H1 (cell line): ENCODE measurements around the gene FREM2. TPM values are rescaled to one million over a fixed set of nuclear protein-coding genes. Genes with fewer than 3 reads are reported as not detected.

Source experiments
- CTCF ChIA-PET: fragments of 300-600 bp; sonication (Branson Sonifier 250); formaldehyde crosslinking; loops from one replicate; lab custom pipeline; 2021; ENCODE audit not compliant: partially characterized antibody; lab: Charles Lee
- POLR2A ChIA-PET: fragments of 300-600 bp; sonication (Branson Sonifier 250); formaldehyde crosslinking; loops from one replicate; lab custom pipeline; 2021; ENCODE audit warnings: inconsistent platforms; ENCODE audit not compliant: partially characterized antibody; lab: Charles Lee
- DNase-seq, 2 experiments: peaks; one replicate each; pipeline versions ENCODE4 v3.0.0 to v3.0.0-alpha.2; 2010 to 2022; ENCODE audit warnings: low spot score in 2 of 2, low read depth in 1 of 2, mixed read lengths in 1 of 2
- FAIRE-seq: peaks from 2 replicates; lab custom pipeline; 2011; peaks lifted over from hg19 to GRCh38; lab: Jason Lieb, UNC
- H2AFZ ChIP-seq: 2 replicates; pipeline ENCODE4 v1.8.1; 2012; ENCODE audit warnings: low read length, inconsistent platforms
- H2AK5ac ChIP-seq: 2 replicates; pipeline ENCODE4 v1.6.1; 2013; ENCODE audit warnings: low read depth, low read length
- H2BK120ac ChIP-seq: replicated peaks from 2 replicates; pipeline ENCODE3; 2013; ENCODE audit warnings: low read depth, low read length, inconsistent platforms
- H2BK12ac ChIP-seq: 2 replicates; pipeline ENCODE4 v1.6.1; 2013; ENCODE audit warnings: low read depth, low read length
- H2BK15ac ChIP-seq: 2 replicates; pipeline ENCODE4 v1.6.1; 2013; ENCODE audit warnings: low read length
- H2BK20ac ChIP-seq: 2 replicates; pipeline ENCODE4 v1.6.1; 2013; ENCODE audit warnings: low read length
- H2BK5ac ChIP-seq: 2 replicates; pipeline ENCODE4 v1.6.1; 2013; ENCODE audit warnings: low read depth, low read length
- H3K14ac ChIP-seq: 2 replicates; pipeline ENCODE4 v1.6.1; 2013; ENCODE audit warnings: inconsistent platforms; ENCODE audit not compliant: insufficient read length
- H3K18ac ChIP-seq: 2 replicates; pipeline ENCODE4 v1.6.1; 2013; ENCODE audit warnings: low read length; ENCODE audit errors: extremely low read depth
- H3K23ac ChIP-seq: 2 replicates; pipeline ENCODE4 v1.6.1; 2013; ENCODE audit warnings: inconsistent platforms; ENCODE audit not compliant: insufficient read length
- H3K23me2 ChIP-seq: 2 replicates; pipeline ENCODE4 v1.6.1; 2013; ENCODE audit warnings: low read depth, low read length
- H3K27ac ChIP-seq: 2 replicates; pipeline ENCODE4 v1.6.1; 2011; ENCODE audit warnings: low read depth, low read length, inconsistent platforms
- H3K27me3 ChIP-seq, 4 experiments: replicated peaks in 1 of 4; 1 replicate in 1 of 4; 2 replicates in 3 of 4; pipeline versions ENCODE4 v1.6.1 to v1.8.1; 2011 to 2013; ENCODE audit warnings: low read length in 3 of 4, mild to moderate bottlenecking in 3 of 4, inconsistent platforms in 2 of 4, mixed read lengths in 2 of 4, moderate library complexity in 1 of 4; ENCODE audit not compliant: control insufficient read depth in 3 of 4, insufficient read depth in 3 of 4; ENCODE audit errors: extremely low read depth in 1 of 4
- H3K36me3 ChIP-seq, 4 experiments: 2 replicates each; pipeline versions ENCODE4 v1.6.1 to v1.8.1; 2011 to 2013; ENCODE audit warnings: mild to moderate bottlenecking in 4 of 4, low read length in 3 of 4, moderate library complexity in 2 of 4, control low read depth in 1 of 4, inconsistent platforms in 1 of 4; ENCODE audit not compliant: insufficient read depth in 4 of 4, control insufficient read depth in 2 of 4
- H3K4ac ChIP-seq: replicated peaks from 2 replicates; pipeline ENCODE3; 2013; ENCODE audit warnings: low read length, low read depth, mixed read lengths, inconsistent platforms; ENCODE audit not compliant: insufficient read length
- H3K4me1 ChIP-seq, 4 experiments: replicated peaks in 1 of 4; 1 replicate in 1 of 4; 2 replicates in 3 of 4; pipeline versions ENCODE4 v1.6.1 to v1.8.1; 2011 to 2013; ENCODE audit warnings: low read length in 3 of 4, inconsistent platforms in 2 of 4, mixed read lengths in 1 of 4; ENCODE audit not compliant: insufficient read depth in 4 of 4, control insufficient read depth in 3 of 4
- H3K4me2 ChIP-seq, 2 experiments: 2 replicates each; pipeline versions ENCODE4 v1.6.1 to v1.8.1; 2011 to 2013; ENCODE audit warnings: low read depth in 2 of 2, low read length in 2 of 2, control low read depth in 1 of 2, inconsistent platforms in 1 of 2, mild to moderate bottlenecking in 1 of 2; ENCODE audit not compliant: insufficient read depth in 1 of 2
- H3K4me3 ChIP-seq, 4 experiments: fragments of 200-600, 300-600 bp in 1 of 4; sonication (generic), shearing (Covaris generic), sonication (Bioruptor Twin) in 1 of 4; 2 replicates each; pipeline versions ENCODE4 v1.5.1 to v1.8.1; 2011 to 2016; ENCODE audit warnings: low read length in 4 of 4, low read depth in 3 of 4, control low read depth in 2 of 4, inconsistent platforms in 2 of 4, mild to moderate bottlenecking in 2 of 4, mixed read lengths in 1 of 4, moderate library complexity in 1 of 4; ENCODE audit not compliant: insufficient read depth in 2 of 4; ENCODE audit errors: extremely low read depth in 1 of 4
- H3K56ac ChIP-seq: replicated peaks from 2 replicates; pipeline ENCODE3; 2013; ENCODE audit warnings: low read depth, mild to moderate bottlenecking, mixed read lengths, low read length, inconsistent platforms; ENCODE audit not compliant: insufficient read length
- H3K79me1 ChIP-seq: 2 replicates; pipeline ENCODE4 v1.6.1; 2013; ENCODE audit warnings: low read depth, low read length, control low read depth
- H3K79me2 ChIP-seq, 2 experiments: 2 replicates each; pipeline versions ENCODE4 v1.6.1 to v1.8.1; 2012 to 2013; ENCODE audit warnings: low read length in 2 of 2, mild to moderate bottlenecking in 2 of 2, inconsistent platforms in 1 of 2; ENCODE audit not compliant: insufficient read depth in 2 of 2, control insufficient read depth in 1 of 2
- H3K9ac ChIP-seq, 4 experiments: replicated peaks in 1 of 4; 1 replicate in 1 of 4; 2 replicates in 3 of 4; pipeline versions ENCODE4 v1.6.1 to v1.8.1; 2011 to 2013; ENCODE audit warnings: low read depth in 3 of 4, low read length in 3 of 4, control low read depth in 2 of 4, mild to moderate bottlenecking in 2 of 4, moderate library complexity in 2 of 4, inconsistent platforms in 1 of 4; ENCODE audit errors: extremely low read depth in 1 of 4
- H3K9me3 ChIP-seq, 2 experiments: 2 replicates each; pipeline versions ENCODE4 v1.6.1 to v1.8.1; 2012 to 2013; ENCODE audit warnings: mild to moderate bottlenecking in 2 of 2, moderate library complexity in 2 of 2, control low read depth in 1 of 2, inconsistent platforms in 1 of 2, low read depth in 1 of 2, low read length in 1 of 2, mixed read lengths in 1 of 2; ENCODE audit not compliant: insufficient read depth in 2 of 2
- H4K20me1 ChIP-seq, 2 experiments: replicated peaks in 1 of 2; 2 replicates each; pipeline versions ENCODE3 to v1.8.1; 2011 to 2013; ENCODE audit warnings: inconsistent platforms in 2 of 2, low read length in 2 of 2, mild to moderate bottlenecking in 1 of 2; ENCODE audit not compliant: insufficient read depth in 2 of 2, control insufficient read depth in 1 of 2
- H4K5ac ChIP-seq: 2 replicates; pipeline ENCODE4 v1.6.1; 2013; ENCODE audit warnings: low read length, low read depth, mixed read lengths, inconsistent platforms; ENCODE audit not compliant: insufficient read length
- H4K8ac ChIP-seq: 2 replicates; pipeline ENCODE4 v1.8.0; 2013; ENCODE audit warnings: mild to moderate bottlenecking, moderate library complexity, low read length, inconsistent platforms; ENCODE audit not compliant: insufficient read depth; ENCODE audit errors: extremely low read depth
- H4K91ac ChIP-seq: replicated peaks from 2 replicates; pipeline ENCODE3; 2013; ENCODE audit warnings: low read length, mixed read lengths, inconsistent platforms; ENCODE audit not compliant: insufficient read length
- BRCA1 ChIP-seq: IDR thresholded peaks from 2 replicates; pipeline ENCODE4 v1.6.1; 2012; ENCODE audit warnings: low read depth, low read length, improper control_type of control experiment
- CHD2 ChIP-seq: IDR thresholded peaks from 2 replicates; pipeline ENCODE4 v1.6.1; 2012; ENCODE audit warnings: low read length, improper control_type of control experiment
- CTBP2 ChIP-seq: IDR thresholded peaks from 2 replicates; pipeline ENCODE4 v1.7.0; 2011; ENCODE audit warnings: borderline replicate concordance, mild to moderate bottlenecking, moderate library complexity, mixed read lengths, low read length; ENCODE audit not compliant: insufficient read depth, insufficient read length
- MAFK ChIP-seq: IDR thresholded peaks from 2 replicates; pipeline ENCODE4 v1.6.1; 2012; ENCODE audit warnings: low read depth, mild to moderate bottlenecking, improper control_type of control experiment, low read length
- RXRA ChIP-seq: IDR thresholded peaks from 2 replicates; pipeline ENCODE4 v1.6.1; 2011; ENCODE audit warnings: low read depth, mild to moderate bottlenecking, low read length, moderate library complexity; ENCODE audit not compliant: insufficient read depth
- SAP30 ChIP-seq: fragments of 300-600 bp; sonication (generic); IDR thresholded peaks from 2 replicates; pipeline ENCODE4 v1.7.1; 2012; ENCODE audit warnings: low read length, moderate library complexity, mild to moderate bottlenecking, inconsistent platforms; ENCODE audit not compliant: insufficient read depth, insufficient replicate concordance
- SP2 ChIP-seq: IDR thresholded peaks from 2 replicates; pipeline ENCODE4 v1.6.1; 2012; ENCODE audit warnings: mild to moderate bottlenecking, low read length, inconsistent platforms
- SRF ChIP-seq: IDR thresholded peaks from 2 replicates; pipeline ENCODE4 v1.6.1; 2011; ENCODE audit warnings: mild to moderate bottlenecking, low read depth, low read length, moderate library complexity
- SUZ12 ChIP-seq: fragments of 200-600 bp; sonication (generic); IDR thresholded peaks from 2 replicates; pipeline ENCODE4 v1.6.1; 2012; ENCODE audit warnings: mild to moderate bottlenecking, inconsistent platforms, low read length, moderate library complexity, mixed read lengths
- TAF7 ChIP-seq: optimal IDR thresholded peaks from 2 replicates; pipeline ENCODE3; 2011; ENCODE audit warnings: low read depth, mild to moderate bottlenecking, inconsistent platforms, low read length, moderate library complexity, borderline replicate concordance
- TEAD4 ChIP-seq: IDR thresholded peaks from 2 replicates; pipeline ENCODE4 v1.6.1; 2012; ENCODE audit warnings: low read depth, low read length, inconsistent platforms, mixed read lengths
- WGBS, 2 experiments: shearing (Covaris generic) in 1 of 2; methylation state at CpG; one replicate each; pipeline versions ENCODE4 v1.1.6 to v1.1.7; 2013 to 2015; ENCODE audit warnings: low lambda C conversion rate in 2 of 2, mixed read lengths in 2 of 2, inconsistent platforms in 1 of 2, low coverage in 1 of 2, missing lambda C conversion rate in 1 of 2; ENCODE audit not compliant: insufficient replicate concordance in 2 of 2, insufficient coverage in 1 of 2, insufficient read length in 1 of 2; ENCODE audit errors: extremely low coverage in 1 of 2, missing lambda C conversion rate in 1 of 2; 5-methylcytosine and 5-hydroxymethylcytosine counted together
- polyA plus RNA-seq, 7 experiments: library from polyadenylated mRNA; depleted of rRNA in 3 of 7; stranded (reverse) in 5 of 7; unstranded in 2 of 7; fragments of >200 nt in 5 of 7; fragments of 200-250 nt in 2 of 7; gene quantifications; 1 replicate in 5 of 7; 2 replicates in 1 of 7; 4 replicates in 1 of 7; pipeline versions ENCODE4 v1.2.1 to v1.2.3, GENCODE V29; 2011 to 2013; ENCODE audit warnings: missing spikeins in 2 of 7, mixed read lengths in 2 of 7
- total RNA-seq: library from RNA; stranded (reverse); fragmentation: NEBNext Ultra II Directional; extraction: Animal tissue kit (Norgen Biotek cat#: 25700); gene quantifications from 2 replicates; pipeline ENCODE4 v1.2.1, GENCODE V29; 2021
- TF ChIP-seq, protein P1 (sequence below): IDR thresholded peaks from 2 replicates; pipeline ENCODE4 v1.6.1; 2012; ENCODE audit warnings: inconsistent platforms
- TF ChIP-seq, protein P2 (sequence below): IDR thresholded peaks from 2 replicates; pipeline ENCODE4 v1.6.1; 2011; ENCODE audit warnings: low read length, improper control_type of control experiment

Gene FREM2
- total and polyA plus RNA-seq, 2 of the 8 experiments (the other 6 are each of a cell fraction or from before 2014, with no cell fraction given), result 11.6 to 22.8 TPM

DNA sequence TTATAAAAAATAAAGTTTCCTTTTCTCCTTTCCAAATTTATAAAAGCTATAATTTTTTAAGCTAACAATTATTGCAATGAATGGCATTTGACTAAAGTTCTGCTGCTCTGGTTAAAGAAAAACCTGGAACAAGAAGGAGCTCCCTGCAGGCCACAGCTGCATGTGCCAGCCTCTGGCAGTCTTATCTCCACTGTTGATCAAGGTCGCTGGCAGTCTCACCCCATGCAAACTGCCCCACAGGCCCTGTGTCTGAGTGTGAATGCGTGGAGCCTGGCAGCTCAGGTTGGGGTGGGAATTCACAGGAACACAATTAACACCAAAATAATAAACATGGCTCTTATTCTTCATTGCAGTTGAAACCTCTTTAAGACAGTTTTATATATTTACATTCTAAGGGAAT is 30.2 kb upstream of the FREM2 start:
- Histone ChIP-seq H3K27ac (no peak overlapping the region), H2AK5ac (no peak overlapping the region), H2AFZ (no peak overlapping the region), H3K79me2 (no peaks in the 10 kb centered on the region), H3K14ac (no peak overlapping the region), H3K9me3 (no peaks in the 10 kb centered on the region), H3K4ac (no peak overlapping the region), H2BK15ac (no peak overlapping the region), H3K4me1 (no peaks in the 10 kb centered on the region), H2BK20ac (no peak overlapping the region), H3K27me3 (no peaks in the 10 kb centered on the region), H3K4me3 (no peak overlapping the region), H3K23ac (no peak overlapping the region), H2BK120ac (no peak overlapping the region), H3K23me2 (no peaks in the 10 kb centered on the region; the same call in 1 of the 2 replicates), H4K20me1 (no peaks in the 10 kb centered on the region), H2BK5ac (no peak overlapping the region), H4K8ac (no peak overlapping the region), H4K91ac (no peak overlapping the region), H3K18ac (no peak overlapping the region), H4K5ac (no peak overlapping the region), H2BK12ac (no peak overlapping the region), H3K4me2 (no peak overlapping the region), H3K56ac (no peak overlapping the region), H3K79me1 (no peaks in the 10 kb centered on the region), H3K9ac (peak overlapping the region in 1 of 4 experiments; percentile 15; a peak in 1 of 7 replicates), H3K36me3 (no peaks in the 10 kb centered on the region)
- no peak for FAIRE-seq
- ChIA-PET POLR2A (no interaction called here), CTCF (interaction anchor here (1.0 kb wide), 1 partner anchor 216 kb away, joined by 3 read pairs; no protein-coding TSS in a partner anchor)
- 82% methylated on average over 2 of the region's 2 CpGs; no CpG with 5 or more reads in 1 of the 2 experiments for WGBS, 2 experiments
- DNase-seq, result no peak
- TF ChIP-seq BRCA1, result no peak
- no peak for TF ChIP-seq SAP30
- TF ChIP-seq CHD2, result no peak
- TF ChIP-seq, protein P1, sequence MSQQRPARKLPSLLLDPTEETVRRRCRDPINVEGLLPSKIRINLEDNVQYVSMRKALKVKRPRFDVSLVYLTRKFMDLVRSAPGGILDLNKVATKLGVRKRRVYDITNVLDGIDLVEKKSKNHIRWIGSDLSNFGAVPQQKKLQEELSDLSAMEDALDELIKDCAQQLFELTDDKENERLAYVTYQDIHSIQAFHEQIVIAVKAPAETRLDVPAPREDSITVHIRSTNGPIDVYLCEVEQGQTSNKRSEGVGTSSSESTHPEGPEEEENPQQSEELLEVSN, result no peak
- no peak for TF ChIP-seq TEAD4
- TF ChIP-seq TAF7, result no peak
- TF ChIP-seq SP2, result no peak
- no peak for TF ChIP-seq CTBP2
- no peak for TF ChIP-seq SUZ12
- TF ChIP-seq RXRA, result no peak
- no peak for TF ChIP-seq MAFK
- no peak for TF ChIP-seq SRF
- TF ChIP-seq, protein P2, sequence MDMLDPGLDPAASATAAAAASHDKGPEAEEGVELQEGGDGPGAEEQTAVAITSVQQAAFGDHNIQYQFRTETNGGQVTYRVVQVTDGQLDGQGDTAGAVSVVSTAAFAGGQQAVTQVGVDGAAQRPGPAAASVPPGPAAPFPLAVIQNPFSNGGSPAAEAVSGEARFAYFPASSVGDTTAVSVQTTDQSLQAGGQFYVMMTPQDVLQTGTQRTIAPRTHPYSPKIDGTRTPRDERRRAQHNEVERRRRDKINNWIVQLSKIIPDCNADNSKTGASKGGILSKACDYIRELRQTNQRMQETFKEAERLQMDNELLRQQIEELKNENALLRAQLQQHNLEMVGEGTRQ, result no peak
